Glutamatergic neuron (in vitro differentiated cells): Measurements from ENCODE around the gene PTPRCAP. TPM values are rescaled to one million over a fixed set of nuclear protein-coding genes. Genes with fewer than 3 reads are reported as not detected.
A peak's percentile ranks its signal among the peaks of the same experiment; 100 is the strongest.

ENCODE experiments used
- DNase-seq: peaks from one replicate; pipeline ENCODE4 v3.0.0; 2022
- H3K27ac Mint-ChIP-seq: one replicate; pipeline ENCODE4 v1.8.0; 2020; ENCODE audit warnings: mild to moderate bottlenecking, mixed read lengths, inconsistent platforms; ENCODE audit not compliant: unreplicated experiment
- H3K27me3 Mint-ChIP-seq: one replicate; pipeline ENCODE4 v1.8.0; 2020; ENCODE audit warnings: mild to moderate bottlenecking, moderate library complexity, mixed read lengths, inconsistent platforms; ENCODE audit not compliant: unreplicated experiment
- H3K36me3 Mint-ChIP-seq: one replicate; pipeline ENCODE4 v1.8.0; 2020; ENCODE audit warnings: mild to moderate bottlenecking, mixed read lengths, inconsistent platforms; ENCODE audit not compliant: unreplicated experiment
- H3K4me1 Mint-ChIP-seq: one replicate; pipeline ENCODE4 v1.8.0; 2020; ENCODE audit warnings: mild to moderate bottlenecking, low read depth, mixed read lengths, inconsistent platforms; ENCODE audit not compliant: unreplicated experiment
- H3K4me3 Mint-ChIP-seq: one replicate; pipeline ENCODE4 v1.8.0; 2020; ENCODE audit warnings: mild to moderate bottlenecking, mixed read lengths, inconsistent platforms; ENCODE audit not compliant: unreplicated experiment
- H3K9me3 Mint-ChIP-seq: one replicate; pipeline ENCODE4 v1.8.0; 2020; ENCODE audit warnings: mild to moderate bottlenecking, moderate library complexity, mixed read lengths, inconsistent platforms; ENCODE audit not compliant: unreplicated experiment
- CTCF ChIP-seq: fragments of 200-600 bp; sonication (generic); IDR thresholded peaks from one replicate; pipeline ENCODE4 v1.5.0; 2021; ENCODE audit not compliant: partially characterized antibody, unreplicated experiment
- total RNA-seq: library from RNA; stranded (reverse); fragmentation: NEBNext Ultra II Directional; extraction: Animal tissue kit (Norgen Biotek cat#: 25700); gene quantifications from one replicate; pipeline ENCODE4 v1.2.1, GENCODE V29; 2021; ENCODE audit not compliant: unreplicated experiment

PTPRCAP gene
- total RNA-seq, 1 donor from 2014 or later: 2.1 TPM

GRCh38 chr11:67435727-67436458 is 1.6 kb downstream of the PTPRCAP start:
- peak overlapping the region; percentile 87 for H3K27ac Mint-ChIP-seq
- H3K4me1 Mint-ChIP-seq: peaks cover 7% of the 10 kb centered on the region

GRCh38 chr11:67435031-67435726 is 2.3 kb downstream of the PTPRCAP start:
- Mint-ChIP-seq H3K4me3 (no peak overlapping the region), H3K36me3 (no peaks in the 10 kb centered on the region), H3K4me1 (peaks cover 7% of the 10 kb centered on the region), H3K27me3 (peaks cover 12% of the 10 kb centered on the region), H3K9me3 (peaks cover 3% of the 10 kb centered on the region), H3K27ac (no peak overlapping the region)
- no peak for TF ChIP-seq CTCF
- no peak for DNase-seq

More at GRCh38 chr11:67435727-67436458, 1.6 kb downstream of the PTPRCAP start:
- peaks cover 3% of the 10 kb centered on the region for H3K9me3 Mint-ChIP-seq
- no peaks in the 10 kb centered on the region for H3K36me3 Mint-ChIP-seq
- no peak for TF ChIP-seq CTCF
- H3K27me3 Mint-ChIP-seq: peaks cover 12% of the 10 kb centered on the region
- no peak for DNase-seq
- H3K4me3 Mint-ChIP-seq: no peak overlapping the region

- Mint-ChIP-seq H3K27me3 (peaks cover 8% of the 10 kb centered on the region), H3K36me3 (no peaks in the 10 kb centered on the region), H3K4me1 (peaks cover 7% of the 10 kb centered on the region), H3K9me3 (peaks cover 3% of the 10 kb centered on the region), H3K4me3 (no peak overlapping the region), H3K27ac (no peak overlapping the region)
- no peak for TF ChIP-seq CTCF
- DNase-seq: no peak
Measured at GRCh38 chr11:67434395-67434881, 3.0 kb downstream of the PTPRCAP start.

GRCh38 chr11:67433536-67434394 is 3.7 kb downstream of the PTPRCAP start:
- H3K9me3 Mint-ChIP-seq: peaks cover 3% of the 10 kb centered on the region
- H3K27me3 Mint-ChIP-seq: peaks cover 8% of the 10 kb centered on the region
- no peak overlapping the region for H3K4me3 Mint-ChIP-seq
- H3K4me1 Mint-ChIP-seq: peaks cover 7% of the 10 kb centered on the region
- H3K36me3 Mint-ChIP-seq: no peaks in the 10 kb centered on the region
- no peak overlapping the region for H3K27ac Mint-ChIP-seq
- no peak for DNase-seq
- TF ChIP-seq CTCF: no peak
